Liver (tissue), 9 donors: ENCODE data around the gene MPDZ. TPM values are rescaled to one million over a fixed set of nuclear protein-coding genes. Genes with fewer than 3 reads are reported as not detected.

Source experiments
- DNase-seq: peaks from one replicate; pipeline ENCODE4 v3.0.0-alpha.2; 2017; ENCODE audit warnings: low spot score
- H3K27ac ChIP-seq, 2 donors: one replicate each; pipeline ENCODE4 v1.7.0; 2013; ENCODE audit warnings: inconsistent platforms in 2 of 2, low read length in 2 of 2, control low read depth in 1 of 2, low read depth in 1 of 2, mild to moderate bottlenecking in 1 of 2
- H3K27me3 ChIP-seq, 4 donors: one replicate each; pipeline versions ENCODE4 v1.6.1 to v1.7.0; 2013; ENCODE audit warnings: low read length in 3 of 4, inconsistent platforms in 1 of 4, mild to moderate bottlenecking in 1 of 4, moderate library complexity in 1 of 4; ENCODE audit not compliant: control insufficient read depth in 4 of 4, insufficient read depth in 4 of 4
- H3K36me3 ChIP-seq, 4 donors: one replicate each; pipeline versions ENCODE4 v1.6.1 to v1.7.0; 2013; ENCODE audit warnings: low read length in 3 of 4, mild to moderate bottlenecking in 3 of 4, low read depth in 1 of 4, moderate library complexity in 1 of 4; ENCODE audit not compliant: control insufficient read depth in 4 of 4, insufficient read depth in 3 of 4
- H3K4me1 ChIP-seq, 4 donors: one replicate each; pipeline versions ENCODE4 v1.6.1 to v1.7.0; 2013; ENCODE audit warnings: low read length in 3 of 4, mild to moderate bottlenecking in 3 of 4, moderate library complexity in 1 of 4; ENCODE audit not compliant: control insufficient read depth in 4 of 4, insufficient read depth in 4 of 4
- H3K4me3 ChIP-seq, 3 donors: one replicate each; pipeline versions ENCODE4 v1.6.1 to v1.7.0; 2013; ENCODE audit warnings: low read length in 3 of 3, control low read depth in 1 of 3, low read depth in 1 of 3, mild to moderate bottlenecking in 1 of 3
- H3K9ac ChIP-seq, 2 donors: one replicate each; pipeline ENCODE4 v1.7.0; 2013; ENCODE audit warnings: low read length in 2 of 2, mild to moderate bottlenecking in 2 of 2, moderate library complexity in 2 of 2, control low read depth in 1 of 2, low read depth in 1 of 2
- H3K9me3 ChIP-seq, 4 donors: one replicate each; pipeline versions ENCODE4 v1.6.1 to v1.7.0; 2013; ENCODE audit warnings: low read length in 3 of 4; ENCODE audit not compliant: control insufficient read depth in 4 of 4
- CTCF ChIP-seq: fragments of 150-350 bp; IDR thresholded peaks from 2 replicates; pipeline ENCODE4 v1.5.1; 2017; ENCODE audit warnings: improper control_type of control experiment, low read depth, low read length; ENCODE audit not compliant: missing input control
- EGR1 ChIP-seq, 2 donors: IDR thresholded peaks; 2 replicates each; pipeline ENCODE4 v1.6.1; 2016 to 2018; ENCODE audit warnings: antibody characterized with exemption in 2 of 2, low read depth in 2 of 2
- FOXA1 ChIP-seq: IDR thresholded peaks from 2 replicates; pipeline ENCODE4 v1.6.1; 2016; ENCODE audit warnings: antibody characterized with exemption
- FOXA2 ChIP-seq: IDR thresholded peaks from 2 replicates; pipeline ENCODE4 v1.6.1; 2016; ENCODE audit warnings: antibody characterized with exemption
- GABPA ChIP-seq, 2 donors: IDR thresholded peaks in 1 of 2; conservative IDR thresholded peaks in 1 of 2; 2 replicates each; pipeline ENCODE4 v1.6.1; 2016; ENCODE audit warnings: antibody characterized with exemption in 2 of 2, mild to moderate bottlenecking in 1 of 2, moderate library complexity in 1 of 2
- HNF4A ChIP-seq, 2 donors: conservative IDR thresholded peaks; 2 replicates each; pipeline ENCODE4 v1.6.1; 2016; ENCODE audit warnings: antibody characterized with exemption in 2 of 2, mild to moderate bottlenecking in 2 of 2
- HNF4G ChIP-seq: IDR thresholded peaks from 2 replicates; pipeline ENCODE4 v1.6.1; 2016; ENCODE audit warnings: antibody characterized with exemption
- JUND ChIP-seq, 2 donors: IDR thresholded peaks; 2 replicates each; pipeline ENCODE4 v1.6.1; 2016; ENCODE audit warnings: antibody characterized with exemption in 2 of 2
- MAX ChIP-seq: IDR thresholded peaks from 2 replicates; pipeline ENCODE4 v1.6.1; 2016; ENCODE audit warnings: antibody characterized with exemption
- NR2F2 ChIP-seq: IDR thresholded peaks from 2 replicates; pipeline ENCODE4 v1.6.1; 2016; ENCODE audit warnings: antibody characterized with exemption
- RAD21 ChIP-seq, 2 donors: IDR thresholded peaks; 2 replicates each; pipeline ENCODE4 v1.6.1; 2016; ENCODE audit warnings: antibody characterized with exemption in 2 of 2, mild to moderate bottlenecking in 2 of 2
- REST ChIP-seq: IDR thresholded peaks from 2 replicates; pipeline ENCODE4 v1.6.1; 2016; ENCODE audit warnings: antibody characterized with exemption, mild to moderate bottlenecking
- RXRA ChIP-seq, 2 donors: IDR thresholded peaks; 2 replicates each; pipeline ENCODE4 v1.6.1; 2017 to 2018; ENCODE audit warnings: antibody characterized with exemption in 2 of 2, mild to moderate bottlenecking in 1 of 2
- SP1 ChIP-seq: IDR thresholded peaks from 2 replicates; pipeline ENCODE4 v1.6.1; 2018; ENCODE audit warnings: antibody characterized with exemption, mild to moderate bottlenecking
- TAF1 ChIP-seq: conservative IDR thresholded peaks from 2 replicates; pipeline ENCODE4 v1.6.1; 2016; ENCODE audit warnings: antibody characterized with exemption, mild to moderate bottlenecking
- YY1 ChIP-seq: IDR thresholded peaks from 2 replicates; pipeline ENCODE4 v1.6.1; 2016; ENCODE audit warnings: antibody characterized with exemption, mild to moderate bottlenecking
- WGBS: extraction: QIAGEN DNeasy Blood & Tissue Kit; methylation state at CpG from one replicate; pipeline ENCODE4 v1.1.7; 2013; 5-methylcytosine and 5-hydroxymethylcytosine counted together
- polyA plus RNA-seq, 2 donors: library from polyadenylated mRNA; stranded (reverse) in 1 of 2; unstranded in 1 of 2; fragments of 200-250 nt in 1 of 2; fragments of >200 nt in 1 of 2; fragmentation: Nextera tagmentation in 1 of 2; extraction: Ambion mirVana in 1 of 2; gene quantifications; one replicate each; pipeline versions ENCODE4 v1.2.1 to v1.2.3, GENCODE V29; 2013 to 2015
- total RNA-seq, 2 donors: library from RNA; depleted of rRNA; stranded (reverse); fragments of >200 nt; gene quantifications; one replicate each; pipeline ENCODE4 v1.2.3, GENCODE V29; 2014
- TF ChIP-seq, protein P1 (sequence below): IDR thresholded peaks from 2 replicates; pipeline ENCODE4 v1.6.1; 2016; ENCODE audit warnings: antibody characterized with exemption
- TF ChIP-seq, protein P2 (sequence below): IDR thresholded peaks from 2 replicates; pipeline ENCODE4 v1.6.1; 2016; ENCODE audit warnings: antibody characterized with exemption
- donor health status: healthy.
- donor health status: healthy.
- donor health status: healthy.
- donor health status: healthy.
- donor health status: healthy.

The MPDZ gene
- total and polyA plus RNA-seq, 4 donors = 20.3 to 71.2 (median 30.2) TPM

- Histone ChIP-seq H3K27ac (no peak overlapping the region), H3K4me3 (no peak overlapping the region), H3K36me3 (no peaks in the 10 kb centered on the region), H3K9ac (no peak overlapping the region), H3K9me3 (no peaks in the 10 kb centered on the region), H3K4me1 (no peaks in the 10 kb centered on the region), H3K27me3 (no peaks in the 10 kb centered on the region)
- DNase-seq = no peak
- WGBS = 72% methylated on average over 2 of the region's 2 CpGs
- TF ChIP-seq RAD21 (IDR thresholded peaks at IDR 0.05) (no peak), FOXA1 (no peak), JUND (IDR thresholded peaks at IDR 0.05) (no peak), NR2F2 (no peak), YY1 (no peak), TAF1 (no peak), SP1 (no peak), GABPA (IDR thresholded peaks at IDR 0.05 in 1 of 2, conservative IDR thresholded peaks at IDR 0.05 in 1 of 2) (no peak), EGR1 (IDR thresholded peaks at IDR 0.05; ENCODE audit: low read depth in 2 of 2) (no peak), CTCF (no peak), MAX (no peak), RXRA (IDR thresholded peaks at IDR 0.05) (no peak), REST (no peak), HNF4A (conservative IDR thresholded peaks at IDR 0.05) (no peak), HNF4G (no peak), FOXA2 (no peak)
- TF ChIP-seq, protein P1, sequence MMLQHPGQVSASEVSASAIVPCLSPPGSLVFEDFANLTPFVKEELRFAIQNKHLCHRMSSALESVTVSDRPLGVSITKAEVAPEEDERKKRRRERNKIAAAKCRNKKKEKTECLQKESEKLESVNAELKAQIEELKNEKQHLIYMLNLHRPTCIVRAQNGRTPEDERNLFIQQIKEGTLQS = no peak
- TF ChIP-seq, protein P2, sequence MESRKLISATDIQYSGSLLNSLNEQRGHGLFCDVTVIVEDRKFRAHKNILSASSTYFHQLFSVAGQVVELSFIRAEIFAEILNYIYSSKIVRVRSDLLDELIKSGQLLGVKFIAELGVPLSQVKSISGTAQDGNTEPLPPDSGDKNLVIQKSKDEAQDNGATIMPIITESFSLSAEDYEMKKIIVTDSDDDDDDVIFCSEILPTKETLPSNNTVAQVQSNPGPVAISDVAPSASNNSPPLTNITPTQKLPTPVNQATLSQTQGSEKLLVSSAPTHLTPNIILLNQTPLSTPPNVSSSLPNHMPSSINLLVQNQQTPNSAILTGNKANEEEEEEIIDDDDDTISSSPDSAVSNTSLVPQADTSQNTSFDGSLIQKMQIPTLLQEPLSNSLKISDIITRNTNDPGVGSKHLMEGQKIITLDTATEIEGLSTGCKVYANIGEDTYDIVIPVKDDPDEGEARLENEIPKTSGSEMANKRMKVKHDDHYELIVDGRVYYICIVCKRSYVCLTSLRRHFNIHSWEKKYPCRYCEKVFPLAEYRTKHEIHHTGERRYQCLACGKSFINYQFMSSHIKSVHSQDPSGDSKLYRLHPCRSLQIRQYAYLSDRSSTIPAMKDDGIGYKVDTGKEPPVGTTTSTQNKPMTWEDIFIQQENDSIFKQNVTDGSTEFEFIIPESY = no peak
These were observed 13.3 kb downstream of the MPDZ start for GRCh38 chr9:13266167-13266566.
